HuH-7 (cell line): Measurements from ENCODE around the gene ZBTB7C.

ENCODE experiments used
- DNase-seq: peaks from one replicate; pipeline ENCODE4 v3.0.0; 2011; ENCODE audit warnings: low spot score

ZBTB7C gene

GRCh38 chr18:48215876-48216638, 193.1 kb downstream of the ZBTB7C start:
- DNase-seq = no peak

GRCh38 chr18:48213791-48214190, 195.4 kb downstream of the ZBTB7C start:
- DNase-seq = no peak

GRCh38 chr18:48208432-48209140, 200.6 kb downstream of the ZBTB7C start:
- no peak for DNase-seq

GRCh38 chr18:48207733-48208132, 201.4 kb downstream of the ZBTB7C start:
- DNase-seq = no peak

- DNase-seq = no peak
These were observed 202.3 kb downstream of the ZBTB7C start for GRCh38 chr18:48206887-48207286.

GRCh38 chr18:48203961-48204666, 205.1 kb downstream of the ZBTB7C start:
- no peak for DNase-seq

GRCh38 chr18:48203288-48203945, 205.8 kb downstream of the ZBTB7C start:
- no peak for DNase-seq

GRCh38 chr18:48202350-48203260, 206.6 kb downstream of the ZBTB7C start:
- no peak for DNase-seq

- no peak for DNase-seq
These were observed 207.2 kb downstream of the ZBTB7C start for GRCh38 chr18:48202006-48202348.

- no peak for DNase-seq
These were observed 207.7 kb downstream of the ZBTB7C start for GRCh38 chr18:48201337-48202005.

- DNase-seq = no peak
These were observed 208.4 kb downstream of the ZBTB7C start for GRCh38 chr18:48200631-48201336.

- DNase-seq = no peak
These were observed 209.8 kb downstream of the ZBTB7C start for GRCh38 chr18:48199399-48199798.

GRCh38 chr18:48197819-48198218, 211.4 kb downstream of the ZBTB7C start:
- no peak for DNase-seq

- DNase-seq = no peak
These were observed 213.4 kb downstream of the ZBTB7C start for GRCh38 chr18:48195787-48196186.

- DNase-seq = no peak
These were observed 214.5 kb downstream of the ZBTB7C start for GRCh38 chr18:48194591-48195181.

GRCh38 chr18:48193521-48194492, 215.4 kb downstream of the ZBTB7C start:
- DNase-seq = no peak

GRCh38 chr18:48192542-48192941, 216.6 kb downstream of the ZBTB7C start:
- DNase-seq = no peak

- DNase-seq = no peak
These were observed 217.7 kb downstream of the ZBTB7C start for GRCh38 chr18:48191494-48191893.

- no peak for DNase-seq
These were observed 218.2 kb downstream of the ZBTB7C start for GRCh38 chr18:48190994-48191393.
